ENCODE data around the gene NRARP.

Gene NRARP

GRCh38 chr9:137265496-137266161 is 36.4 kb downstream of the NRARP start:
- Histone ChIP-seq H3K9me2 (ENCODE audit: low read depth, low read length) (no peaks in the 10 kb centered on the region), H3K27me3 (ENCODE audit: insufficient read depth, low read length) (no peaks in the 10 kb centered on the region)

GRCh38 chr9:137264067-137264466 is 38.0 kb downstream of the NRARP start:
- Histone ChIP-seq H3K79me2 (ENCODE audit: insufficient read depth, low read length) (no peaks in the 10 kb centered on the region), H3K4me2 (ENCODE audit: low read length) (no peak overlapping the region), H3K36me3 (ENCODE audit: insufficient read depth, low read length) (peaks cover 36% of the 10 kb centered on the region), H3K27ac (ENCODE audit: low read depth, low read length, poor library complexity, severe bottlenecking) (no peak overlapping the region), H4K20me1 (ENCODE audit: insufficient read depth, low read length) (no peaks in the 10 kb centered on the region), H3K9ac (ENCODE audit: low read length) (no peak overlapping the region), H3K9me3 (ENCODE audit: low read length) (no peaks in the 10 kb centered on the region), H3F3A (ENCODE audit: insufficient read depth, low read length) (no peaks in the 10 kb centered on the region), H2AFZ (ENCODE audit: low read length) (no peak overlapping the region), H3K9me2 (ENCODE audit: low read depth, low read length) (no peaks in the 10 kb centered on the region), H3K27me3 (ENCODE audit: insufficient read depth, low read length) (no peaks in the 10 kb centered on the region), H3K4me1 (ENCODE audit: insufficient read depth, low read length, severe bottlenecking) (peaks cover 25% of the 10 kb centered on the region), H3K4me3 (ENCODE audit: low read depth, low read length, poor library complexity, severe bottlenecking) (no peak overlapping the region)
- no peak for TF ChIP-seq CTCF (IDR thresholded peaks at IDR 0.05; ENCODE audit: low read length)
- no peak for TF ChIP-seq EZH2 (IDR thresholded peaks at IDR 0.05; ENCODE audit: borderline replicate concordance, low read length)

More at GRCh38 chr9:137265496-137266161, 36.4 kb downstream of the NRARP start:
- Histone ChIP-seq H2AFZ (ENCODE audit: low read length) (no peak overlapping the region), H3K36me3 (ENCODE audit: insufficient read depth, low read length) (peaks cover 37% of the 10 kb centered on the region), H3K27ac (ENCODE audit: low read depth, low read length, poor library complexity, severe bottlenecking) (no peak overlapping the region), H3K4me2 (ENCODE audit: low read length) (no peak overlapping the region), H3K9me3 (ENCODE audit: low read length) (no peaks in the 10 kb centered on the region), H4K20me1 (ENCODE audit: insufficient read depth, low read length) (no peaks in the 10 kb centered on the region), H3F3A (ENCODE audit: insufficient read depth, low read length) (no peaks in the 10 kb centered on the region), H3K4me3 (ENCODE audit: low read depth, low read length, poor library complexity, severe bottlenecking) (no peak overlapping the region), H3K79me2 (ENCODE audit: insufficient read depth, low read length) (no peaks in the 10 kb centered on the region), H3K9ac (ENCODE audit: low read length) (no peak overlapping the region), H3K4me1 (ENCODE audit: insufficient read depth, low read length, severe bottlenecking) (peaks cover 34% of the 10 kb centered on the region)
- TF ChIP-seq EZH2 (IDR thresholded peaks at IDR 0.05; ENCODE audit: borderline replicate concordance, low read length) (no peak), CTCF (IDR thresholded peaks at IDR 0.05; ENCODE audit: low read length) (no peak)

- Histone ChIP-seq H3K9ac (ENCODE audit: low read length) (no peak overlapping the region), H2AFZ (ENCODE audit: low read length) (no peak overlapping the region), H3K27me3 (ENCODE audit: insufficient read depth, low read length) (no peaks in the 10 kb centered on the region), H3K4me3 (ENCODE audit: low read depth, low read length, poor library complexity, severe bottlenecking) (no peak overlapping the region), H3K27ac (ENCODE audit: low read depth, low read length, poor library complexity, severe bottlenecking) (no peak overlapping the region), H4K20me1 (ENCODE audit: insufficient read depth, low read length) (no peaks in the 10 kb centered on the region), H3K9me3 (ENCODE audit: low read length) (no peaks in the 10 kb centered on the region), H3K36me3 (ENCODE audit: insufficient read depth, low read length) (peaks cover 36% of the 10 kb centered on the region), H3K79me2 (ENCODE audit: insufficient read depth, low read length) (no peaks in the 10 kb centered on the region), H3K9me2 (ENCODE audit: low read depth, low read length) (no peaks in the 10 kb centered on the region), H3K4me1 (ENCODE audit: insufficient read depth, low read length, severe bottlenecking) (peaks cover 20% of the 10 kb centered on the region), H3F3A (ENCODE audit: insufficient read depth, low read length) (no peaks in the 10 kb centered on the region), H3K4me2 (ENCODE audit: low read length) (no peak overlapping the region)
- TF ChIP-seq CTCF (IDR thresholded peaks at IDR 0.05; ENCODE audit: low read length) (no peak), EZH2 (IDR thresholded peaks at IDR 0.05; ENCODE audit: borderline replicate concordance, low read length) (no peak)
These were observed 38.6 kb downstream of the NRARP start for GRCh38 chr9:137263506-137263905.

Measured in OCI-LY1 (cell line).